Bone marrow (tissue), 2 donors: Measurements from ENCODE around the gene TMEM82.

Experiments used
- DNase-seq, 2 donors: peaks; one replicate each; lab custom pipeline; 2025; lab: John Stamatoyannopoulos, UW

Gene TMEM82

DNA sequence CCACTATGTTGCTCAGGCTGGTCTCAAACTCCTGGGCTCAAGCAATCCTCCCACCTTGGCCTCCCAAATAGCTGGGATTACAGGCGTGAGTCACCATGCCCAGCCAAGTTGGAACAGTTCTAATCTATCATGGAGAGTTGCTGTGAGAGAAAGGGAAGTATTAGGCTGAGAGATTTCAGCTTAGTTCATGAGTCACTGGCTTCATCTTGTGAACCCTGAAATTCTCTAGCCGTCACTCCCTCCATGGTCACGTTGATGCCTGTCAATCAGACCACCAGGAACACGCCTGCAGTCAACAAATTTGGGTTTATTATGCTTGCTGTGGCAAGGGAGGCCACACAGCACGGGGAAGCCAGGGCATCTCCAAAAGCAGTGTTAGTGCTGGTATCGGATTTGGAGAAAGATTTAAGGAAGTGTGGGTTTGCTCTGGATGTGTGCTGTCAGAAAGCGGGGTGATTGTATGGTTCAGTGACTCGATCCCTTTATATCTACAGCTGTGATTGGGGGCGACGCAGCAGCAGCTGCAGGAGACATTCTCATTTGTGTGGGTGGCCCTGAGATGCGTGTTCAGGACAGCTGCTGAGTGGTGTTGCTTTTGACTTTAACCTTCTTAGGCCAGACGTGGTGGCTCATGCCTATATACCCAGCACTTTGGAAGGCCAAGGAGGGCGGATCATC lies 46.5 kb downstream of the TMEM82 start:
- peak; percentile 22 to 54 for DNase-seq

DNA sequence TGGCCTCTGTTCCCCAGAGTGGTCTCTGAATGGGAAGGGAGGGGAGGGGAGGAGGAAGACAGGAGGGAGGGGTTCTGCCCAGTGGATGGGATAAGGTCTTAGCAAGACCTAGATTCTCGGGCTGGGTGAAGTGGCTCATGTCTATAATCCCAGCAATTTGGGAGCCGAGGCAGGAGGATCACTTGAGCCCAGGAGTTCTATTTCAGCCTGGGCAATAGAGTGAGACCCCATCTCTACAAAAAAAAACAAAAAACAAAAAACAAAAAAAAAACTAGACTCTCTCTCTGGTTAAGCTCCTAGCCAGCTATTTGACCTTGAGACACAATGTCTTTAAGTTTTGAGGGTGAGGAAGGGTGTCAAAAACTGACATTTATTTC lies 53.8 kb downstream of the TMEM82 start:
- DNase-seq: no peak
